NCI-H748 (cell line): ENCODE measurements around the gene CXXC5.
A peak's percentile ranks its signal among the peaks of the same experiment; 100 is the strongest.

Experiments
- DNase-seq: peaks from one replicate; lab custom pipeline; 2025; ENCODE audit not compliant: unreplicated experiment; lab: John Stamatoyannopoulos, UW

The CXXC5 gene

GRCh38 chr5:139650689-139651042 lies 2.5 kb downstream of the CXXC5 start:
- DNase-seq: no peak

DNA sequence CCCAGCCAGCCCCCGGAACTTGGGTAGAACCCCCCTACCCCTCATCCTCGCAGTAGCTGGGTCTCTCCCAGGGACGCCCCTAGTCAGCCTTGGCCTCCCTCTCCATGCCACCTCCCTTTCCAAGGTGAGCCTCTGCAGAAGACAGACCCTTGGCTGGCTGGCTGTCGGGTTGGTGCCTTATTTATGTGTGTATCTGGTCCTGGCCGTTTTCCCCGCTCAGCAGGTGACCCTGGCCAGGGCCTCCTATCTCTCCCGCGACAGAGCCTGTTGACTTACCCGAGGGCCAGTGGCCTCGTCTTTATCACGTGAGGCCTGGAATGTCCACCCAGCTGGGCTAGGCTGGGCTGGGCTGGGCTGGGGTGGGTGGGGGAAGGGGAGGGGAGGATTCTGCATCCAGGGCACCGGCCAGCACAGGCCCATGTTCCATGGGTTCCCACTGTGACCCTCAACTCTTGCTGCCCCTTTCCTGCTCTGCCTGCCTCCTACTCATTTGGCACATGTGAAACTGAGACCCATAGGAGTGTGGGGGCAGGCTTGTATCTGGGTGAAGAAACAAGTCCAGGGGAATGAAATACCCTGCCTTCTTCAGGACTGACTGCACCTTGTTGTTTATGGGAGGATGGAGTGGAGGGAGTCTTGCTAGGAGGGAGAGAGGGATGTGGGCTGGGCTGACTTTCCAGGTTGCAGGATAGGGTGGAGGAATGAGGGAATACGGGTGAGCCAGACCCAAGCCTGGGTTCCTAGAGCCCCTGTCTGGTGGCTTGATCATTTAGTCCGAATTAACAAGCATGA lies 3.1 kb downstream of the CXXC5 start:
- peak; percentile 27 for DNase-seq

DNA sequence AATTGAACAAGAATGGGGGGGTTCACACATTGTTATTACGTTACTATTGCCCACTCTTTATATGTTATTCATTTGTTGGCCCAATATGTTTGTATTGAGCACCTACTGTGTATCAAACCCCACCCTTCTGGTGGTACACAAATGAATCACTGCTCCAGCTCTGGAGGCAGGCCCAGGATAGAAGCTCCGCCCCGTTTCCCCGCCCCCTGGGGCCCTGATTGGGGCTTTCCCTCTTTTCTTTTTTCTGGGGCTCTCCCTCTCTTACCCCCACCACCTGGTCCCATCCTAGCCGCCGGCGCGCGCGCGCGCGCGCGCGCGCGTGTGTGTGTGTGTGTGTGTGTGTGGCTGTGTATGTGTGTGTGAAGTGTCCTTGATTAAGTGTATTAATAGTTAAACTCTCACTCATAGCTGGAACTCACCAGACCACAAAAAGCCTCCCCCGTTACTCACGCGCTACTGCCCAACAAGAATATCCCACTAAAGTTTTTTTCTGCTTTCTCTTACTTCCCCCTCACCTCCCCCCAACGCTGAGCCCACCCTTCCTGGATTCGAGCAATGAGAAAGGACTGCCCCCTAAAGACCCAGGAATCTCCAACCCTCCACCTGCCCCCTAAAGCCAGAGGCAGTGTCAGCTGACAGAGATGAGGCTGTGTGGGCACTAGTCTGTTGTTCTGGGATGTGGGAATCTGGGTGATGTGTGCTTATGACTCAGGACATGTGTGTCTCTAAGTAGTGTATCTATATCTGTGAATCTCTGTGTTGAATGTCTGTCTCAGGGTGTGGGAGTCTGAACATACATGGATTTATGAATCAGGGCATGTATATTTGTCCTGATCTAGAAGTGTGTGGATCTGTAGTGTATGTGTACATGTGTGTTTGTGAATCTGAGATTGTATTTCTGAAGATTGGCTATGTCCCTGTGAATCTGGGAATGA lies 4.0 kb downstream of the CXXC5 start:
- DNase-seq: peak; percentile 26

DNA sequence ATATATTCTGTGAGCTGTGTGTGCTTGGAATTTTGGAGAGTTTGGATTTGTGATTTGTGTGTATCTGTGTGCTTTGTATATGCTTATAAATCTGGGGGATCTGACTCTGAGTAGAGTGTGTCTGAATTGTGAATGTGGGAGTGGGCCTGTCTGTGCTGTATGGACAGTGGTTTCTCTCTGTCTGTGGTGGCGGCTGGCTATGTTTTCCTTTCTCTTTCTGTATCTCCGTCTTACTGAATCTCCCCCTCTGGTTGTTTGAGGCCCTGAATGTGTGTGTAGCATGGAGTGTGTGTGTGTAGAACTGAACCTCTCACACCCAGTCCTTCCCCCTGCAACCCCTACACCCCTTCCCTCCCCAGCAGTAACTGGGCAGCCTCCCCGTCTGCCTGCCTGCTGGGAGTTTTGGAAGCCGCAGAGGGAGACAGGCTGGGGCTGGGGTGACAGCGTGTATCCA lies 4.7 kb downstream of the CXXC5 start:
- no peak for DNase-seq

GRCh38 chr5:139653616-139654015 lies 5.5 kb downstream of the CXXC5 start:
- DNase-seq: no peak

DNA sequence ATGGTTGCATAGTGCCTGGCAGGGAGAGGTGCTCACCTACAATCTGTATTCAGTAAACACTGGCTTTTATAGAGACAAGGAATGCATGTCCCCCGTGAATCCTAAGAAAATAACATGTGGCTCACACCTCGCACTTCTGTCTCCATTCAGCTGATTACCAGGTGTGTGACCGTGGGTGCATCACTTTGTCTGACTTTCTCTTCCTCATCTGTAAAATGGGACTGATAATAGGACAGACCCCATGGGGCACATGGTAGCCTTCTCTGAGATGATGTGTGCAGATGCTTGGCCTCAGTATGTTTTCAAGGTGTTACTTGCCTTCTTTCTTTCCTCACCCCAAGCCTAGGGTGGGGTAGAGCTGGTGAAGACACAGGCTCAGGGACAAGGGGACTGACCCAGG lies 6.3 kb downstream of the CXXC5 start:
- DNase-seq: no peak

GRCh38 chr5:139654871-139655491 lies 6.8 kb downstream of the CXXC5 start:
- DNase-seq: no peak

- DNase-seq: peak; percentile 24
Measured at GRCh38 chr5:139655727-139656271, 7.7 kb downstream of the CXXC5 start.

DNA sequence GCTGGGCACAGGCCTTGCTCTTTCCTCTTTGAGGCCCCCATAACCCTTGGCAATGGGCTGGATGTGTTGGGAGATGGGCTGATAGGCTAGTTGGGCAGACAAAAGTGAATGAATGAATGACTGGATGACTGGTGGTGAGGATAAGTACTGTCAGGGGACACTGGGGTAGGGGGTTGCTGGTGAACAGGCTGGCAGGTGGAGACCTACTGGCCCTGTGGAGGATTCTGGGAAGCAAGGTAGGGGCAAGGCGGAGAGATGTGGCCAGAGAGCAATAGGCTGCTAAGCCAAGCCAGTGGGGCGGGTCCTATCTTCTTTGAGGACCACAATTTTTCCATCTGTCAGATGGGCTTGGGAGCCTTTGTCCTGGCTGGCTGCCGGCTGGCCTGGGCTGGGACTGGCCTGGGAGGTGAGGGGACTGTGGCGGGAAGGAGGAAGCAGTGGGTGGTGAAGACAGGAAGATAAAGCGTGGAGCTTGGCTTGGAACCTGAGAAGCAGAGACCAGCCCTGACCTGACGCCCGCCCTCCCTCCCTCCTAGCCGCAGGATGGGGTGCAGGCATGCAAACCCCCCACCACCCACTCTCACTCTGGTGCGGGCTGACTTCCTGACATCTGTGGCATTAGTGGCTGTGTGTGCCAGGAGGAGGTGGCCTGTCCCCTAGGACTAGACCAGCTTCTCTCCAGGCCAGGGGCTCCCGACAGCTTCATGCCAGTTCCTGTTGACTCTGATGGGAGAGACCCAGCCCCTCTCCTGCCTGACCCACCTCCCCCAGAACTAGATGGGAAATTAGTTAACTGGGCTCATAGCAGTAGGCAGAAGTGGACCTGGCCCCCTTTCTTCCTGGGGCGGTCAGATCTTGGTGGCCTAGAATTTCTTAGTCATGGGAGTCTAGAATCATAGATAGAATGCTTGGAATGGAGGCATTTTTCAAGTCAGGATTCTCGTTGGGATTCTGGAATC lies 9.5 kb downstream of the CXXC5 start:
- DNase-seq: no peak

- no peak for DNase-seq
Measured at GRCh38 chr5:139658501-139658927, 10.4 kb downstream of the CXXC5 start.

GRCh38 chr5:139658928-139659667 lies 10.9 kb downstream of the CXXC5 start:
- DNase-seq: no peak

DNA sequence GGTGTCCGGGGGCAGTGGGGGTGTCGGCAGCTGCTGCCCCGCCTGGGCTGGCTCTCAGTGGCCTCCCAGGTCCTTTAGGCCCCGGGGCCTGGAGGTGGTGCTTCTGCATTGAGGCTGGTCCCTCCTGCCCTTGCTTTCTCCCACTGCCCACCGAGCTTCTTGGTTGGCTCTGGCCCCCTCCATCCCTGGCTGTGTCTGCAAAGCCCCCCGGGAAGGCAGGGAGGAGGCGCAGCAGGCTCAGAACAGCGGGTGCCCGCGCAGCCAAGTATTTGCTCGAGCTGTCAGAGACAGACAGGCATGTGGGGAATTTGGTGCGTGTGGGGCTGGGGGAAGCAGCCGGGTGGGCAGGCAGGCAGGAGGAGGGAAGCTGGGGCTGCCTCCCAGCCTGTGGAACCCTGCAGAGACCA lies 11.5 kb downstream of the CXXC5 start:
- no peak for DNase-seq

- DNase-seq: no peak
Measured at GRCh38 chr5:139660105-139660922, 12.2 kb downstream of the CXXC5 start.

- DNase-seq: no peak
Measured at GRCh38 chr5:139660923-139661814, 13.0 kb downstream of the CXXC5 start.

DNA sequence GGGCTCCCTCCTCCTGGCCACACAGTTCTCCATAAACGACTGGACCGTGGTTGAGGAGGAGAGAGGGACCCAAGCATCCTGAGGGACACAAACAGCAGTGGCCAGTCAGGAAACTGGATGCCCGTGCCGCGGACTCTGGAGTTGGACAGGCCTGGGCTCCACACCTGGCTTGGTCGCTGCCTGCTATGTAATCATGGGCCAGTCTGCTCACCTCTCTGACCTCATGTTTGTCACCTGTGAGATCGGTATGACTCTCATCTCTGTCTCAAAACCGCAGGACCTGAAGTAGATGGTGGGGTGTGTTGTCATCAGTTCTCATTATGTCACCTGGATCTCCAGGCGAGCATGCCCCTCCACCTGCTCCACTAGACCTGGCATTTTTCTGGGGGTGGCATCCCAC lies 14.5 kb downstream of the CXXC5 start:
- no peak for DNase-seq

DNA sequence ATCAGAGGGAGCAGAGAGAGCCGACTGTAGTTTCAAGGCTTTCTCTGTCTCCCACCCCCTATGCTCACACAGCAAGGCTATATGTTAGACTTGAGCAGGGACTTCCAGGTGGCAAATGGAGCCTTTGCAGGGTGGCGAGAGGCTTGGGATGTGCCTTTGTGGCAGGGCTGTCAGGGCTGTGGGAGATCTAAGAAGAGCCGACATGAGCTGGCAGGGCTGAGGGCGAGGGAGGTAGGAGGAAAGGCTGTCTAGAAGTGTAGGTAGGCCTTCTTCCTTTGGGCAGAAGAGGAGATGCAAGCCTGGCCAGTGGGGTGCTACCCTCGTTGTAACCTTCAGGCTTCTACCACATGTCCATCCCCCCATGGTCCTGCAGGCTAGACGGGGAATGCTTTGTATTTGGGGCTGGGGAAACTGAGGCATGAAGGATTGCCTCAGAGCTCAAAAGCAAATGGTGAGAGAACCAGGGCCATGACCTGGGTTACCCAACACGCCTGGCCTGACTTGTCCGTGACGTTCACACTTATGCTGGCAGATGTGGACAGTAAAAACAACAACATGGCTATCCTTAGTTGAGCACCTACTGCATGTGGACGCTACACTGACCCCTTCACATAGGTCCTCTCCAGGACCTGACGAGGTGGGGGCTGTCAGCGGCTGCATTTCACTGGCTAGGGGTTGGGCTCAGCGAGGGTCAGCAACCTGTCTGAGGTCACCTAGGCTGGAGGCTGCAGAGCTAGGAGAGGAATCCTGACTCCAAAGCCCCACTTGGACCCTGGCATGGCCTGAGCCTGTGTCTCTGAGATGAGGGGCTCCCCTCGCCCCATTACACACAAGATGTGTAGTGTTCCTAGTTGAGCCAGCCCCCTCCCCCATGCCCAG lies 15.3 kb downstream of the CXXC5 start:
- no peak for DNase-seq
